Right ventricle myocardium superior (tissue), 1 donor: ENCODE results near the gene ILK. TPM values are rescaled to one million over a fixed set of nuclear protein-coding genes. Genes with fewer than 3 reads are reported as not detected.

Source experiments
- ATAC-seq: fragments of 200-7000 bp; cut with Tn5 transposase; one replicate; pipeline ENCODE4 v1.9.1; 2020; ENCODE audit warnings: mild to moderate bottlenecking; ENCODE audit not compliant: poor library complexity
- DNase-seq: peaks from one replicate; pipeline ENCODE4 v3.0.0-alpha.2; 2020
- intact Hi-C: fragments of 100-400 bp; cut with DNase I; formaldehyde crosslinking; loops from one replicate; pipeline ENCODE4 v1.11.2; 2022
- total RNA-seq: library from RNA; stranded (reverse); fragmentation: NEBNext Ultra II Directional; extraction: Animal tissue kit (Norgen Biotek cat#: 25700); gene quantifications from one replicate; pipeline ENCODE4 v1.2.1, GENCODE V29; 2021
- donor health status: DM: no; HTN: yes; CAD: no; lungs with severe emphysema.

ILK gene
- total RNA-seq, 1 donor from 2014 or later = 191 TPM

DNA sequence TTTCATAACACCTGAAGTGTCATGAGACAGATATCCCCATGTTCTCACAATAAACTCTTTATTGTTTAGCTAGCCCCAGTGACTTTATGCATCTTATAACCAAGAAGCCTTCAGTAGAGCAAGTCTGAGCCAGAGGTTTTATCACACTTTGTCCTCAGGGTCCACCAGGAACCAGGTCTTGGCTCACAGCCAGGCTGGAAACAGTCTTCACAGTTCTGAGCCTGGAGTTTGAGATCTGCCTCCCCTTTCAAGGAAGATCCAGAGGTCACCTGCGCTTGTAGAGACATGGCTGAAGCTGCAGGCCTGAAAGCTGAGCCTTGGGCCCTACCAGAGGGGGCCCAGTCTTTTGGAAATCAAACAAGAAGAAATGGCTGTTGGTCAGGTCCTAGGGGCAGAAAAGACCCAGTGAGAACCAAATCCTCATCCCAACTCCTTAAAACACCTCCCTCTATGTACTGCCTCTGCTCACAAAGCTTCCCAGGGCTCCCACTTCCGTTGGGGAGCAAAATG lies 3.6 kb upstream of the ILK start:
- ATAC-seq (no peak), DNase-seq (no peak)
- intact Hi-C loops = loop anchor here (5.0 kb wide), 1 partner anchor 82 kb away; the partner anchor contains the start of gene MRPL17

DNA sequence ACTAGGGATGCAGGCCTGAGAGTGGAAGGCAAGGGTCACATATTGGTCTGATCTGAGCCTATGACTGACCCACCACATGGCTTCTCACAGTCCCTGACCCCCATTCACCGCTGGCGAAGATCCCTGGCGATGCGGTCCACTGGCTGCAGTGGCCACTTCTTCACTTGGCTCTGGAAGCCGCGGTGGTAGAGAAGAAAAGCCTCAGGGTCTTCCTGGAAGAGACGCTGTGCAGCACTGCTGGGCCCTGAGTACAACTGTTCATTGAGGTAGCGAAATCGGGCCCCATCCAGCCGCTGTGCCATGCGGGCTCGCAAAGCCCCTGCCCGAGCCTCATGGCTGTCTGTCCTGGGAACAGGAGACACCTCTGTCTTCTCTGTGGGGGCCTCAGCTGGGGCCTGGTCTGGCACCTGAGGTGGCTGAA lies 2.5 kb upstream of the ILK start:
- DNase-seq (no peak), ATAC-seq (no peak)
- intact Hi-C loops = loop anchor here (5.0 kb wide), 1 partner anchor 81 kb away; the partner anchor contains the start of gene MRPL17

DNA sequence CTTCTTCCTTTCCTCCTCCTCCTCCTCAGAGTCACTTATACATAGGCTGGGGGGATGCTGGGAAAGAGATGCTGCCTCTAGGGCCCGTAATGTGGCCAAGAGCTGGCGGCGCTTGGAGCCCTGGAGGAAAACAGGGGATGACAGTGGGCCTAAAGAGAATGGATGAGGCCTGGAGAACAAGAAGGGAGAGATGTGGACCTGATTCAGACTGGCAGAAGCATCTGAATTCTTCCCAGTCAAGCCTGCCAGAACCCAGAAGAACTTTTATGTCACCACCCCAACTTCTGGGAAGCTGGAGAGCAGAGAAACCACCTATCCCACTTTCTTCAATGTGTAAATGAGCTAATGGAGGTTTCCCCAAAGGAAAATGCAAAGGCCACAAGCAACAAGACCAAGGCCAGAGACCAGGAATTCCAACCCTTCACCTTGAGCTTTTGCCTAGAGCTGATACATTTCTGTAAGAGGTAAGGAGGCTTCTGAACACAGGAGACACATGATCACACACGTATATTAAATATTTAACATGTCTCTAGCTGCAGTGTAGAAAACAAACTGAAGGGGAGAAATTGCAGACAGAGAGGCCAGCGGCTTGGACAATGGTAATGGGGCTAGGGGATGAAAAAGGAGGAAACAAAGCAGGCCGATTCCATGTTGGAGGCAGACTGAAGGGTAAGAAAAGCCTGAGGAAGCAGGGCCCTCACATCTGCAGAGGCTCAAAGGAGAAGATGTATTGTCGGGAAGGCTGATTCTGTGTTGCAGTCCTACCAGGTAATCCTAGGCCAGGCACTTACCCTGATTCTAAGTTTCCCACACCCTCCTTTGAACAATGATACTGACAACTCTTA lies 1.3 kb upstream of the ILK start:
- intact Hi-C loops = loop anchor here (5.0 kb wide), 1 partner anchor 80 kb away; the partner anchor contains the start of gene MRPL17
- DNase-seq (no peak), ATAC-seq (no peak)

DNA sequence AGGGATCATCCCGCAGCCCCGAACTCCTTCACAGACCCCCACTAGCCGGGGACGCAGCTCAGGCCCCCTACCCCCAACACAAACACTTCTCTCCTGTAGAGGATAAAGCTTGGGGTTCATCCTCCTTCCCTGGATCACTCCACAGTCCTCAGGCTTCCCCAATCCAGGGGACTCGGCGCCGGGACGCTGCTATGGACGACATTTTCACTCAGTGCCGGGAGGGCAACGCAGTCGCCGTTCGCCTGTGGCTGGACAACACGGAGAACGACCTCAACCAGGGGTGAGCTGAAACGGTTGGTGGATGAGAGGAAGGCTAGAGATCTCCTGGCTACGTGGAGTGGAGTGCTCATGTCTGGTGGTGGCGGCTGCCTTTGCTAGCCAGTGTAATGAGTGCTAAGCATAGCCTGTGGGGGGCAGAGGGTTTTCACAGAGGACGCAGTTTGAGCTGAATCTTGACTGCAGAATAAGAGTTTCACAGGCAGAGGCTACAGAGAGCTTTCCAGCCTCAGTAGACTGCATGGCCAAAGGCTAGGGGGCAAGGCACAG lies 580 bp downstream of the ILK start:
- DNase-seq = peak; percentile 54
- ATAC-seq = peak; percentile 58
- intact Hi-C loops = loop anchor here (5.0 kb wide), 1 partner anchor 78 kb away; the partner anchor contains the start of gene MRPL17

DNA sequence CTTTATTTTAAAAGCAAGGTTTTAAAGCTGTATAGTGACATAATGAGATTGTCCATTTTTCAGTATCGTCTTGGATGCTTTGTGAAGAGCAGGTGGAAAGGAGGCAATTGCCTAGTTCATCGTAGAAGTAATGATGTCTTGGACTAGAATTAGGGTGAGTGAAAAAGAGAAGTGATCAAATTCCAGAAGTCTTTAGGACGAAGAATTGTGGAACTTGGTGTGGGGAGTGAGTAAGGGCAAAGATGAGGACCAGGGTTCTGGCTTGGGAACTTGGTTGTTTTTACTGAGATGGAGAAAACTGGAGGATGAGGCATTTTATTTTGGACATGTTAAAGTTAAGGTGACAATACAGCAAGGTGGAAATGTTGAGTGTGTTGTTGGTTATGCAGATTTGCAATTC lies 1.2 kb downstream of the ILK start:
- DNase-seq (no peak), ATAC-seq (no peak)
- intact Hi-C loops = loop anchor here (5.0 kb wide), 1 partner anchor 78 kb away; the partner anchor contains the start of gene MRPL17

DNA sequence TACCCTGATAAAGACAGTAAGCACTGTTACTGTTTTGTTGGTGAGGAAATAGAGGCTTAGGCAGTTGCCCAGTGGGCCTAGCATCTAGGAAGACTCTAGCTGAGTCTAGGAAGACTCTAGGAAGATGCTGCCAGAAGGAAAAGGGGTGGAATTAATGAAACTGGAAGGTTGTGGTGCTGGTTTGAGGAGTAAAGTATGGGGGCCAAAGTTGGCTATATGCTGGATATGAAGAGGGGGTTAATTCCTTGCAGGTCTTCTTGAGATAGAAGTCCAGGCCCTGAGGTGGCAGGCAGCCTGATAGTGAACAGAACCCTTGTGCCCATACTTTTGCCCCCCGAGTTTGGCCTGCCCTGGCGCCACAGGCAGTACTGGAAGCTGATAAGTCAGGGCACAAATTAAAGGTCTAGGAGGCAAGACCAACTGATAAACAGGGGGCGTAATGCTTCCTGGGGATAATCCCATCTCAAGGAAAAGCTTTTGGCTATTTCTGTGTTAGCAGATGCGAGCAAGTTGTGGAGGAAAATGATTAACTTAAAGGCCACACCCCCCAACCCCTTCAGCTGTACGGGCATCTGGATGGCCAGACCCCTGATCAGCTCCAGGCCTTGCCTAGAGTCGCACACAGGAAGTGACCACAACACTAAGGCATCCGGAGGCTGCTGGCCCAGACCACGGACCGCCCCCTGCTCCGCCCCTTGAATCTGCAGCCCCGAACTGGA lies 3.1 kb downstream of the ILK start:
- intact Hi-C loops = no loop called here
- DNase-seq (peak; percentile 96), ATAC-seq (peak; percentile 76)

DNA sequence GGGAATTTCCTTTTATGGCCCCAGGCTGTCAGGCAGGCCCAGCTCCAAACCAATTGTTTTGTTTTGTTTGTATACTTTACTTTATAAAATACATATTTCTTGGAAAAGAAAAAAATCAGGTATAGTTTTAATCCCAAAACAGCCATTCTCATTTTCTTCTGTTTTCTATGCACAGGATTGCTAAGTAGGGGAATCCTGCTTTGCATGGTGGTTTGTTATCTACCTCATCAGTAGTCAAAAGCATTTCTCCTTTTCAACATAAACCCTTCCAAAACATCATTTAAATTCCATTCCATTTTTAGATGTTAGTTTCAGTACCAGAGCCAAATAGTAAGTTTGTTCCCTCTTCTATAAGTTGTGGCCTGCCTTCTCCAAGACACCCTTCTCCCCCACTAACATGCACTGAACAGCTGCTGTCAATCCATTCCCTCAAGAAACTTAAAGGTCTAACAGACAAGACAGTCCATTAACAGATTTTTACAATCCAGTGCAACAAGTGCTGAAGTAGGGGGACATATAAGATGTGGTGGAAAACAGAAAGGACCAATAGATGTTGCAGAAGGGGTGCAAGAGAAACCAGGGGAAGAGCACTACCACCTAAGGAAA lies 3.7 kb downstream of the ILK start:
- DNase-seq (no peak), ATAC-seq (no peak)
- intact Hi-C loops = no loop called here

DNA sequence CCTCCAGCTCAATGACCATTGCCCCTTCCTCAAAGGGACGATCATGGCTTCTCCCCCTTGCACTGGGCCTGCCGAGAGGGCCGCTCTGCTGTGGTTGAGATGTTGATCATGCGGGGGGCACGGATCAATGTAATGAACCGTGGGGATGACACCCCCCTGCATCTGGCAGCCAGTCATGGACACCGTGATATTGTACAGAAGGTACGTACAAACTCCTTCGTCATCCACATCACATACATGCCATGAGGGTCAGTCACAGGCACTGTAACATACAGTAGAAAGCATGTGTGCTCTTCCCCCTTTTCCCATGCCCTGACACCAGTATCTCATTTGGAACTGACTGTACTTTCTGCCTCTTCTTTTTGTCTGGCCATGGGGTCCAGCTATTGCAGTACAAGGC lies 4.4 kb downstream of the ILK start:
- no peak for DNase-seq
- ATAC-seq = no peak
- intact Hi-C loops = no loop called here

DNA sequence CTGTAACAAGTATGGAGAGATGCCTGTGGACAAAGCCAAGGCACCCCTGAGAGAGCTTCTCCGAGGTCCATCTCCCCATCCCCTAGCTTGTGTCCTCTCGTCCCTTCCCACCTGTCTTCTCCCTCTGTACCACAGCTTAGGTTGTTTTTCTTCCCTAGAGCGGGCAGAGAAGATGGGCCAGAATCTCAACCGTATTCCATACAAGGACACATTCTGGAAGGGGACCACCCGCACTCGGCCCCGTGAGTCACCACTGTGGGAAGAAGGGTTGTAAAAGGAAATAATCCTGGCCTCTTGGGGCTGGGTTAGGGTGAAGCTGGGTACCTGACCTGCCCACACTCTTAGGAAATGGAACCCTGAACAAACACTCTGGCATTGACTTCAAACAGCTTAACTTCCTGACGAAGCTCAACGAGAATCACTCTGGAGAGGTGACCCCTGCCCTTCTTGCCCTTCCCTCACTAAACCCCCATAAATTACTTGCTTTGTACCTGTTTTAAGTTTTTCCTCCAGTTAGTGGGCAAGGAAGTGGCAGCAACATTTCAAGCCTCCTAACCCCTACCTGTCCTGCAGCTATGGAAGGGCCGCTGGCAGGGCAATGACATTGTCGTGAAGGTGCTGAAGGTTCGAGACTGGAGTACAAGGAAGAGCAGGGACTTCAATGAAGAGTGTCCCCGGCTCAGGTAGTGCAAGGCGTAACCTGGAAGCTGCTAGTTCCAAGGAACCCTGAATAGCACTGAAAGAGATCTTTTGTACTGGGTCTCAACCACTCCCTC lies 5.3 kb downstream of the ILK start:
- DNase-seq (no peak), ATAC-seq (no peak)
- intact Hi-C loops = no loop called here

DNA sequence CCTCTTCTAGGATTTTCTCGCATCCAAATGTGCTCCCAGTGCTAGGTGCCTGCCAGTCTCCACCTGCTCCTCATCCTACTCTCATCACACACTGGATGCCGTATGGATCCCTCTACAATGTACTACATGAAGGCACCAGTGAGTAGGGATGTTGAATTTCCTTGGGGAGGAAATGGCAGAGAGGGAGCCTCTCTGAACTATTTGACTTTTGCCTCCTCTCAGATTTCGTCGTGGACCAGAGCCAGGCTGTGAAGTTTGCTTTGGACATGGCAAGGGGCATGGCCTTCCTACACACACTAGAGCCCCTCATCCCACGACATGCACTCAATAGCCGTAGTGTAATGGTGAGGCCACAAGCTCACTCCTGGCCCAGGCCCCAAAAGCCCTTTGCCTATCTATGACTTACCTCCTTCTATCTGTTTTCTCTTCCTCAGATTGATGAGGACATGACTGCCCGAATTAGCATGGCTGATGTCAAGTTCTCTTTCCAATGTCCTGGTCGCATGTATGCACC lies 6.0 kb downstream of the ILK start:
- intact Hi-C loops = loop anchor here (10.0 kb wide), 1 partner anchor 135 kb away; the partner anchor contains the start of gene TRIM3
- DNase-seq (no peak), ATAC-seq (no peak)

DNA sequence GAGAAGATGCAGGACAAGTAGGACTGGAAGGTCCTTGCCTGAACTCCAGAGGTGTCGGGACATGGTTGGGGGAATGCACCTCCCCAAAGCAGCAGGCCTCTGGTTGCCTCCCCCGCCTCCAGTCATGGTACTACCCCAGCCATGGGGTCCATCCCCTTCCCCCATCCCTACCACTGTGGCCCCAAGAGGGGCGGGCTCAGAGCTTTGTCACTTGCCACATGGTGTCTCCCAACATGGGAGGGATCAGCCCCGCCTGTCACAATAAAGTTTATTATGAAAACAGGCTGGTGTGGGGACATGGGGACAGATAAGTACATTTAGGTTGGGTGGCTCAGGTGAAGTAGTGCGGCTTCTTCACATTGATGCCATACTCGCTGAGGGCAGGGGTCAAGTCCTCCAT lies 7.0 kb downstream of the ILK start:
- intact Hi-C loops = loop anchor here (10.0 kb wide), 1 partner anchor 136 kb away; the partner anchor contains the start of gene TRIM3
- no peak for DNase-seq

DNA sequence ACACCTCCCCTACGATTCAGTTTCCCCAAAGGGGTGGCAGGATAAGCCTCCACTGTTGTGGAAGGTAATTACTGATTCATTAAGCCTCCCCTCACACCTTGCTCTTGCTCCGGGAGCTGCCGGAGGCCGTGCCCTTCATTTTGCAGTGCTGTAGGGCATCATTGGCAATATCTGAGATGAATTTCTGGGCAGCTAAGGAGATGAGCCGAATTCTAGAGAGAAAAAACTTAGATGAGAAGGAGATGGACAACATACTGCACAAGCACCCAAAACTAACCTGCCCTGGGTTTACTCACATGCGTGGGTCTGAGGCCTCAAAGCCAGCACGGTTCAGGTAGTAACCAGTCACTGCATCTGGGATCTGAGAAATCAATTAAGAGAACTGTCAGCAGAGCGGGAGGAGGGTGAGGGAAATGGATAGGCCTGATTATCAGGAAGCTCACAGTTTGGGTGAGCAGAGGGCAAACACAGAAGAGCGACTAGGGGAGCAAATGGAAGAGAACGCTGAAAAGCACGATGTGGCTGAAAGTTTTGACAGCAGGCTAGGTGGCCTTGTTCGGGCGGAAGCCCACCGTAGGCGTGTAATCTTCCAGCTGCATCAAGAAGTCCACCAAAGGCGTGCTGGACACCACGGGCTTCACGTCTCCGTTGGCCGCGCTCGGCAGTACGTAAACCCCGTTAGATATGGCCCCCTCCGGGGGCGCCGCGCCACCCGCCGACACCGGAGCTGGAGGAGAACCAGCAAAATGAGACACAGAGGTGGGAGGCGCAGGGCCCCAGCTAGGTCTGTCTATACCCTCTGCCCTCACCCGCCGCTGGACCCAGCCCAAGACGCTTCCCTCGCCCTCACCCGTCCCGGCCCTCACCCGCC lies 7.8 kb downstream of the ILK start:
- peak; percentile 64 for DNase-seq
- ATAC-seq = no peak
- intact Hi-C loops = loop anchor here (10.0 kb wide), 1 partner anchor 137 kb away; the partner anchor contains the start of gene TRIM3

More for the DNA sequence above, 7.0 kb downstream of the ILK start:
- ATAC-seq = no peak

DNA sequence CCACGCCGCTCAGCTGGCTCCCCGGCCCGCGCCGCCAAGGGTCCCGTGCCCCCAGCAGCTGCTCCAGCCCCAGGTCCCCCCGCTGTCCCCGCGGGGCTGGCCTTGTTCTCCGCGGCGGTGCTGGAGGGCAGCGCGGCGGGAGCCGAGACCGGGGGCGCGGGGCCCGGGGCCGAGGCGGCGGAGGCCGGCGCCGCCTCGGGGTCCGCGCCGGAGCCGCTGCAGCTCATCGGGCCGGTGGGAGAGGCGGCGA lies 8.3 kb downstream of the ILK start:
- DNase-seq (no peak), ATAC-seq (no peak)
- intact Hi-C loops = loop anchor here (10.0 kb wide), 1 partner anchor 137 kb away; the partner anchor contains the start of gene TRIM3

DNA sequence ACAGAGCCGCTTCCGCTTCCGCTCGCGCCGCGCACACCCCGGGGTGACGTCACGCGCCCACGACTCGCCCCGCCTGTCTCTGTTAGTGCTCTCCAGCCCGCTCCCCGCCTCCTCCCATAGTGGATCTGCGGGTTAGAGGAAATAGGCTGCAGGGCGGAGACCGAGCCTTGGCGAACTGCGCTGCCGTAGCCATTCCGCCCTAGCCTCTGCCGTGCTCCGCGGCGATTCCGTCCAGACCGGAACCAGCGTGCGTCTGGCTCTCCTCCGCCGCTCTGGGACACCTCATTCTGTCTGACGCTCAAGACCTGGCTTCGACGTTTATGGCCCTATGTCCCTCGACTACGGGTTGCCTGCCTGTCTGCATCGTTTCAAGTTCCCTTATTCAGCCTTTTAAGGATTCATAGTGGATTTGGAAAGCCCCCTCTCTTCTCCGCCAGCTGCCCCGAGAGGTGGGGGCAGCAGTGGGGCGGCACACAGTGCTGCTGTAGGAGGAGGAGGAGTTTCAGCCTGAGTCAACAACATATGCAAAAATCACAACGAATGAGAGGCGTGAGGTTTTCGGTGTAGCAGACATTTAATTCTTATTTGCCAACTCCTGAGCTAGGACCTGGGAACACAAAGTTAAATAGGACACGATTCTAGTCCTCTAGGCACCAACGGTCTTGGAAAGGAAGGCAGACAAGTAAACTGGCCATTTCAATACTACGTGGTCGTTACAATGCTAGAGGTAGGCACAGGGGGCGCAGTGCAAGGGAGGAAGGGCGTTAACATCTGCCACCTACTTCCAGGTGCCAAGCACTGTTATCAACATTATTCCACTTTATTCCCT lies 8.9 kb downstream of the ILK start, which contains the start of gene TAF10:
TSS of gene TAF10 (minus strand) at position 4 of the 829 bp plus-strand sequence. CDS start 27 bp downstream, outside the sequence.
- DNase-seq (peak; percentile 99), ATAC-seq (peak; percentile 96)
- intact Hi-C loops = loop anchor here (10.0 kb wide), 1 partner anchor 138 kb away; the partner anchor contains the start of gene TRIM3

DNA sequence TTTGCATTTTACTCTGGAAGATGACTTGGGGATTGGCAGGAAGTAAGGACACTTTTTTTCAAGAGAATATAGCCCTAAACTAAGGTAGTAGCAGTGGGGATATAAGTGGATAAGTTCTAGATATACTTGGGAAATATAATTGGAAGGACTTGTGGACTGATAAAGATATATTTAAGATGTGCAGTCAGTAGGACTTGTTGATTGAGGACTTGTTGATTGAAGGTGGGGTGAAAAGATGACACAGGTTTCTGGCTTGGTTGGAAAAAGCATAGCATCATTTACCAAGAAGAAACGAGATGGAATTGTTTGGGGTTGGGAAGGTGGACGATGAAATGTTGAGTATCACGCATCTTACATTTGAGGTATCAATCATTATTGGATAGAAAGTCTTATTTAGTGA lies 9.9 kb downstream of the ILK start:
- DNase-seq (no peak), ATAC-seq (no peak)
- intact Hi-C loops = loop anchor here (10.0 kb wide), 1 partner anchor 139 kb away; the partner anchor contains the start of gene TRIM3

DNA sequence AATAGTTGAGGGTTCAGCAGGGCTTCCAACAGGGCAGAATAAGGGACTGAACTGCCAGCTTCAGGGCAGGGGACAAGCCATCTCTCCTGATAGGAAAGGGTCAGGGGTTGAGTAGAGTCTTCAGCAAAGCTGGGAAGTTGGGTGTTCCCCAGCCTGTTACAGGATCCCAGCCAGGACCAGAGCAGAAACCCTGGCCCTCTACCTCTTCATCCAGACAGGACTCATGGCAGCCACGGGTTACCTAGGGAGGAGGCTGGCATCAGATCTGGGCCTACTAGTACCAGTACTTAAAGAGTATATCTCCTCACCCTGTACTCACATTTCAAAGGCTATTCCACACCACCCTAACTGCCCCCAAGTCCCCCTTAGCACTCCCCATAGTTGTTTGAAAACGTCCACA lies 10.9 kb downstream of the ILK start:
- intact Hi-C loops = loop anchor here (10.0 kb wide), 1 partner anchor 140 kb away; the partner anchor contains the start of gene TRIM3
- DNase-seq (no peak), ATAC-seq (no peak)
